UCSD-AML1 (cell line): ENCODE data around the gene SMARCA4.
"Not testable (repeated sequence)": the region's sequence is repeated elsewhere in the genome, so short reads cannot be mapped to it uniquely, and the experiment has no call there.

Source experiments
- DNase-seq: peaks from one replicate; lab custom pipeline; 2025; ENCODE audit not compliant: unreplicated experiment; lab: John Stamatoyannopoulos, UW

SMARCA4 gene

GRCh38 chr19:11059511-11060358, 98.9 kb downstream of the SMARCA4 start:
- no peak for DNase-seq

GRCh38 chr19:11061952-11062351, 101.1 kb downstream of the SMARCA4 start:
- DNase-seq = no peak

GRCh38 chr19:11063434-11063833, 102.6 kb downstream of the SMARCA4 start:
- DNase-seq = no peak

DNA sequence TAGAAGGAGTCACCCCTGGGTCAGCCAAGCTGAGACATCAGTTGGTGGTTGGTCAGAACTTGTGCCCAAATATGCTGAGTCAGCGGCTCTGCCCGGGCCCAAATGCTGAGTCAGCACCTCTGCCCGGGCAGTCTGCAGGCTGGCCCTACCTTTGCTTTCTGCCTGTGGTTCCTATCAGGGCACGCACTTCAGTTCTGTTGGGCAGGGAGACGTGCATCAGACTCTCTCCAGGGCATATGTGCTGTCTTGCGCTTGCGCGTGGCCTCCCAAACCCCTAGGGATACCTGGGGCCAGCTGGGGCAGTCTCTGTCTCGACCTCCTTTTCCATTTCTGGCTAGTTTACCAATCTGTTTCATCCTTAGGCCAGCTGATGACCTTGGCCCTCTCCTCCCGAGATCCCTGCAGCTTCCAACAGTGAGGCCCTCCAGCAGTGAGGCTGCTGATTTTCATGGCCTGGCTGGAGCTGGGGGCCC, 104.0 kb downstream of the SMARCA4 start:
- DNase-seq = no peak

DNA sequence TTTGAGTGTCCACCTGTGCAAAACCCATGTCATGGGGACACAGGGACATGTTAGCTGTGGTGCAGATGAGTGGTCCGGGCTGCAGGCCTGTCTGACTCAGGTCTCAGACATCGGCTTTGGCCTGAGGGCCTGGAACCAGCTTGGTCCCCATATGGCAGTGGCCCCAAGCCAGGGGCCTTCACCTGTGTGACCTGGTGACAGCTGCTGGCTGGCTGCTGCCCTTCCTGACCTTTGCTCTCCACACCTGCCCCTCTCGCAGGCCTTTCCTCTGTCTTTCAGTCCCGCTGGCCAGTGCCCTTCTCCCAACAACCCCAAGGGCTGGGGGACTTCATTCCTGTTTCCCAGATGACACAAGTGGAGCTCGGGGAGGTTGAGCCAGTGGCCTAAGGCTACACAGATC, 105.5 kb downstream of the SMARCA4 start:
- DNase-seq = no peak

DNA sequence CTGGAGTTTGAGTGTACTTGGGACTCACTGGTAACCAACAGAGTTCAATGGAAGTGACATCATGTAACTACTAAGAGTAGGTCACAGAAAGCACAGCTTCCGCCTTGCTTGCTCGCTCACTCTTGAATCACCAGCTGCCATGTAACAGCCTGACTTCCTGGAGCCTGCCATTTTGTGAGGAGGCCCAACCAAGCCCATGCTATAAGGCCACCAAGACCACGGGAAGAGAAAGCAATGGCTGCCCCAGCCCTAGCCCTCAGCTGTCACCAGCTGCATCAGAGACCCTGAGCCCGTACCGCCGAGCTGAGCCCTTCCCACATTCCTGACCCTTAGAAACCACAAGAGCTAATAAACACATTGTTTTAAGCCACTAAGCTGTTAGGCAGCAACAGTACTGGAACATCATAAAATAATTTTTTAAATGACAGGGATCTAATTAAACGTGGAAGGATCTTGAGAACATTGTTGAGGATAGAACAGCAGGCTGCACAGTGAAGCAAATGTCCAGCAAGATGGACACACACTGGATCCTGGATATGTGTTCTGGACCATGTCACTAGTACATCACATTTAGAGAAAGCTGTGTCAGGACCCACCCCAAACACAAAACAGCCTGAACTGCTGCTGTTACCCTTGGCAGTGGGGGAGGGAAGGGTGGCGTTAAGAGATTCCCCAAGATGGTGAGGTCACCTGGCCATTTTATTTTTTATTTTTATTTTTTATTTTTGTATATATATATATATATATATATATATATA, 106.7 kb downstream of the SMARCA4 start:
- no peak for DNase-seq

DNA sequence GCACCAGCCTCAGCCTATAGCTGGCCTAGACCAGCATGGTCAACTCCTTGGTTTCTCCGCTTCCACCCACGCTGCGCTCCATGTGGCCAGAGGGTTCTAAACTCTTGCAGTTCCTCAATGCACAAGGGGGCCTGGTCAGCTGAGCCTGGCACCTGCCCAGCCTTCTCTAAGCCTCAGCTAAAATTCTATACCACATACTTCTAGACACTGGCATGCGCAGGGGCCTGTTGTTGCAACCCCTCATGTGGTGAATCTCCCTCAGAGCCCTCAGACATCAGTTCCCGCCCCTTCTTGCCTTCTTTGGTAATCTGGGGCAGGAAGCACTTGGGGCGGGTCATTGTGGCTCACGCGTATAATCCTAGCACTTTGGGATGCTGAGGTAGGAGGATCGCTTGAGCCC, 108.7 kb downstream of the SMARCA4 start:
- no peak for DNase-seq

DNA sequence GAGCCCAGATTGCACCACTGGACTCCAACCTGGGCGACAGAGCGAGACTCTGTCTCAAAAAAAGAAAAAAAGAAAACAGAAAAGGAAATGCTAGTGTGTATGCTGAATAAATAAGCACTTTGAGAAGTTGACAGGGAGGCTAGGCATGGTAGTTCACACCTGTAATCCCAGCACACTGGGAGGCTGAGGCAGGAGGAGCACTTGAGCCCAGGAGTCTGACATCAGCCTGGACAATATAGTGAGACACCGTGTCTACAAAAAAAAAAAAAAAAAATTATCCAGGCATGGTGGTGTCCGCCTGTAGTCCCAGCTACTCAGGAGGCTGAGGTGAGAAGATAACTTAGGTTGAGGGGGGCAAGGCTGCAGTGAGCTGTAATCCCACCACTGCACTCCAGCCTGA, 109.3 kb downstream of the SMARCA4 start:
- DNase-seq = no peak

DNA sequence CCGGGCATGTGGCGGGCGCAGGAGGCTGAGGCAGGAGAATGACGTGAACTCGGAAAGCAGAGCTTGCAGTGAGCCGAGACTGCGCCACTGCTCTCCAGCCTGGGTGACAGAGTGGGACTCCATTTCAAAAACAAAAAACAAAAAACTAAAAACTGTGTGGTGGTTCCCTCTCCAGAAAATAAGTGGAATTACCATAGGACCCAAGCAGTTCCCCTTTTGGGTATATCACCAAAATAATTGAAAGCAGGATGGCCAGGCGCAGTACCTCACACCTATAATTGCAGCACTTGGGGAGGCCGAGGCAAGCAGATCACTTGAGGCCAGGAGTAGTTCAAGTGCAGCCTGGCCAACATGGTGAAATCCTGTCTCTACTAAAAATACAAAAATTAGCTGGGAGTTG, 112.7 kb downstream of the SMARCA4 start:
- DNase-seq = no peak

DNA sequence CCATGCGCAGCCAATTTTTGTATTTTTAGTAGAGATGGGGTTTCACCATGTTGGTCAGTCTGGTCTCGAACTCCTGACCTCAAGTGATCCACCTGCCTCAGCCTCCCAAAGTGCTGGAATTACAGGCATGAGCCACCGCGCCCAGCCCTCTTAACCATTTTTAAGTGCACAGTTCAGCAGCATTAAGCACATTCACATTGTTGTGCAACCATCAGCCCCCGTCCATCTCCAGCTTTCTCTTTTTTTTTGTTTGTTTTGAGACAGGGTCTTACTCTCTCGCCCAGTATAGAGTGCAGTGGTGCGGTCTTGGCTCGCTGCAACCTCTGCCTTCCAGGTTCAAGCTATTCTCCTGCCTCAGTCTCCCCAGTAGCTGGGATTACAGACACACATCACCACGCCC, 116.0 kb downstream of the SMARCA4 start:
- DNase-seq = not testable (repeated sequence)

DNA sequence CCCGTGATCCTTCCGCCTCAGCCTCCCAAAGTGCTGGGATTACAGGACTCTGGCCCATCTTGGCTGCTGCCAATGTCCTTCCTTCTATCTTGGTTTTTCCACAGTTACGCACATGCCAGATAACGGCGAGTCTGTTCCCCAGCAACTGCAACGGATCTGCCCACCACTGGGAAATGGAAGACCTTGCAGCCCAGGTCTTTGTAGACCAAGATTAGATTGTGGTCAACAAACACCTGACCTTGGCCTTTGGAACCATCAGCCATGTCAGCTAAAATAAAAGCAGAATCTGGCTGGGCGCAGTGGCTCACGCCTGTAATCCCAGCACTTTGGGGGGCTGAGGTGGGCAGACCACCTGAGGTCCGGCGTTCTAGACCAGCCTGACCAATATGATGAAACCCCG, 118.1 kb downstream of the SMARCA4 start:
- no peak for DNase-seq

DNA sequence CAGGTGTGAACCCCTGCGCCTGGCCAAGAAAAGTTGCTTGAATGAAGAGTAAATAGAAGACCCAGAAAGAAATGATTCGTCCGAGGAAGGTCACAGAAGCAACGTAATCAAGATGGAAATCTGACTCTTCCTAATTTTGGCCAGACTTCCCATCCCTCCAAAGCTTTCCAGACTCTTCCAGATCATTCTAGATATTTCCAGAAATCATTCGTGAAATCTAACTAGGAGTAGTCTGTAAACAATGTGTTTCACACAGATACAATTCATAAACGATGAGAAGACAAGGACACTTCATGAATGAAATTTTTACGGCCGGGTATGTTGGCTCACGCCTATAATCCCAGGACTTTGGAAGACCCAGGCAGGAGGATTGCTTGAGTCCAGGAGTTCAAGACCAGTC, 119.2 kb downstream of the SMARCA4 start:
- no peak for DNase-seq

DNA sequence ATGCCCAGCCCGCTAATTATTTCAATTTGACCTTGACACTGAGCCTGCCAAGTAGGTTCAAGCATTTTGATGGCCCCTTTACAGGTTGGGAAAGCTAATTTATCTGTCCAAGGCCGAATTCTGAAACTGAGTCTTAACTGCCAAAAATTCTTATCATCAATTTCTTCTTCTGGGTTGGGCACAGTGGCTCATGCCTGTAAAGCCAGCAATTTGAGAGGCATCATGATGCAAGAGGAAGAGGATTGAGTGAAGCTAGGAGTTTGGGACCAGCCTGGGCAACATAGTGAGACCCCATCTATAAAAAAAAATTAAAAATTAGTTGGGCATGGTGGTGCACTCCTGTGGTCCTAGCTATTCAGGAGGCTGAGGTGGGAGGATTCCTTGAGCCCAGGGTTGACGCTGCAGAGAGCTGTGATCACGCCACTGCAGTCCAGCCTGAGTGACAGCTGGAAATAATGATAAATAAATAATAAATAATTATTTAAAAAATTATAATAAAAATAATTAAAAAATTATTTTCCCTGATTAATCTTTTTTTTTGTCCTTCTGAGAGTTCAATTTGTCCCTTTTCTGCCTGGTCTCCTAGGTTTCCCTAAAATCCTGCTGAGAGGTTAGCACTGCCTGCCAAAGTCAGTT, 127.2 kb downstream of the SMARCA4 start:
- no peak for DNase-seq

GRCh38 chr19:11088506-11089253, 127.8 kb downstream of the SMARCA4 start:
- no peak for DNase-seq

- peak; percentile 78 for DNase-seq
Observed at GRCh38 chr19:11089254-11090013, 128.6 kb downstream of the SMARCA4 start, which contains the start of gene LDLR. TSS of gene LDLR (plus strand) at chr19:11089463. CDS start at chr19:11089549, 86 bp downstream.

DNA sequence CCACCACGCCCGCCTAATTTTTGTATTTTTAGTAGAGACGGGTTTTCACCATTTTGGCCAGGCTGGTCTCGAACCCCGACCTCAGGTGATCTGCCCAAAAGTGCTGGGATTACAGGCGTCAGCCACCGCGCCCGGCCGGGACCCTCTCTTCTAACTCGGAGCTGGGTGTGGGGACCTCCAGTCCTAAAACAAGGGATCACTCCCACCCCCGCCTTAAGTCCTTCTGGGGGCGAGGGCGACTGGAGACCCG, 129.1 kb downstream of the SMARCA4 start:
- not testable (repeated sequence) for DNase-seq

- peak; percentile 96 for DNase-seq
Observed at GRCh38 chr19:11090264-11090996, 129.6 kb downstream of the SMARCA4 start.

GRCh38 chr19:11090997-11091702, 130.3 kb downstream of the SMARCA4 start:
- DNase-seq = no peak

- DNase-seq = peak; percentile 48
Observed at GRCh38 chr19:11091703-11092153, 130.9 kb downstream of the SMARCA4 start.
